ENCODE measurements around the gene SSR4.

SSR4 gene

DNA sequence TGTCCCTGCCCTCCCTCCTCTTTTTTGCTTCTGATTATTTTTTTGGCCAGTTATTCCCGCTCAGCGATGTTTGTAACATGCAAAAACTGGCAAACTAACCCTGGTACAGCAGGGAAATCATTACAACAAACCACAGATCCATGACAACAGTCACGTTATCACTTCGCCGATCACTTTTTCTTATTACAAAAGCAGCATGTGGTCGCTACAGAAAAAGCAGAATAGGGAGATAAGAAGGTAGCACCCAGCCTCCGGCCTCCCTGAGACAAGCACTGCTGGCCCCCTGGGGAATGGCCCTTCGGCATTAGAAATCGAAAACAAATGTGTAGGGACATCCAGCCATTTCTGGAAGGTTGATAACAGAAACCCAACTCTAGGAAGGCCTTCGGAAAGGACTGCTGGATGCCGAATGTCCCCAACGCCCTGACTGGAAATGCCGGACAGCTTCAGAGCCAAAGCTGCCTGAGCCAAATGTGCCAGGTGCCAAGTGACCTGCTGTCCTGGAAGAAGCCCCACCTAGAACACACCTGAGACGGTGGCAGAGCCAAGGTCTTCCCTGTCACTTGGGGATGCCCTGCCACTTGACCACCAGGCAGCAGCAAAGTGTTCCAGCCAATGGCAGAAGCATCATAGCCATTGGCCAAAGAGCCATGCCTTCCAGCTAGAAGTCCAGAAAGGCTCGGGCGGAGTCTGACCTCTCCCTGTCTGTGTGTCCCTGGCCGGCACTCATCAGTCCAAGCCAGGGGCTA lies 3.2 kb upstream of the SSR4 start:
- H3K4me3 ChIP-seq (ENCODE audit: low read length): no peak overlapping the region
- H3K9ac ChIP-seq (ENCODE audit: low read depth, low read length): no peak overlapping the region
- H3K36me3 ChIP-seq (ENCODE audit: insufficient read depth, low read depth, low read length): peaks cover 2% of the 10 kb centered on the region; the same call in 1 of the 2 replicates
- no peaks in the 10 kb centered on the region for H3K4me1 ChIP-seq (ENCODE audit: insufficient read depth, low read length)
- H3K27ac ChIP-seq (ENCODE audit: low read length): no peak overlapping the region
- H3K9me3 ChIP-seq (ENCODE audit: insufficient read depth, low read depth, low read length): no peaks in the 10 kb centered on the region
- H3K27me3 ChIP-seq (ENCODE audit: insufficient read depth, low read length): no peaks in the 10 kb centered on the region

DNA sequence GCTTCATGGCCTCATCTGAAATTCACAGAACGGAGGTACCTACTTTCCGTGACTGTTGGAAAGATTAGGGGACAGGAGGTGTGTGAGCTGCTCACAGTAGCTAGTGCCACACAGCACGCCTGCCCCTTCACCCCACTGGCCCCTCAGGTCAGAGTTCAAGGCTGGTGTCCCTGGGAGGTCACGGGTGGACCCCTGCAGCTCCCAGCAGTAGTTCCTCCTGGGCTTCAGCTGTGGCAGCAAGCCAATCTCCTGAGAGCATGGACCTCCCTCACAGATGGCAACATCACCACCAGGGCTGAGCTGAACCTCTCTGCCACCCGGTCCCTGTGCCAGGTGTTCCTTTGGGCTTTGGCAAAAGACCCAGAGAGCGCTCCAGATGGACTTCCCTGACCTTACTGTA lies 2.1 kb upstream of the SSR4 start:
- H3K27ac ChIP-seq (ENCODE audit: low read length): no peak overlapping the region
- no peak overlapping the region for H3K4me3 ChIP-seq (ENCODE audit: low read length)
- H3K36me3 ChIP-seq (ENCODE audit: insufficient read depth, low read depth, low read length): peaks cover 13% of the 10 kb centered on the region; the same call in 1 of the 2 replicates
- H3K4me1 ChIP-seq (ENCODE audit: insufficient read depth, low read length): no peaks in the 10 kb centered on the region
- no peak overlapping the region for H3K9ac ChIP-seq (ENCODE audit: low read depth, low read length)
- no peaks in the 10 kb centered on the region for H3K9me3 ChIP-seq (ENCODE audit: insufficient read depth, low read depth, low read length)
- H3K27me3 ChIP-seq (ENCODE audit: insufficient read depth, low read length): no peaks in the 10 kb centered on the region

DNA sequence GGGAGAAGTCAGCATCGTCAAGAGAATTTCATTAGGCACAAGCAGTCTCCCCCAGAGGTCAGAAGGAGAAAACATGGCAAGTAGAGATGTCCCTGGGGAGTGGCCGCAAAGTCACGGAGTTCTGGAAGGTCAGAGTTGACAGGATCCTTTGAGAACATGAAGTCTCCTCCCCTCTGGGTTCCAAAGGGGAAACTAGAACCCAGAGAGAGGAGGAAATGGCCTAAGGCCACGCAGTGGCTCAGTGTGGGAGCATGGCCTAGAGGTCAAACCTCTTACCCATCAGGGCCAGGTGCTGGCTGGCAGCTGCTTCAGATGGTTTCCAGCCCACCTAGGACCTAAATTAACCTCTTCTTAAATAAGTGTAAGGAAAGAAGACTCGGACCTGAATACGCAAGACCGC lies 1.2 kb upstream of the SSR4 start:
- Histone ChIP-seq H3K4me1 (ENCODE audit: insufficient read depth, low read length) (no peaks in the 10 kb centered on the region), H3K27me3 (ENCODE audit: insufficient read depth, low read length) (no peaks in the 10 kb centered on the region), H3K9ac (ENCODE audit: low read depth, low read length) (peak overlapping the region; percentile 88; the same call in 1 of the 2 replicates), H3K4me3 (ENCODE audit: low read length) (peak overlapping the region; percentile 84), H3K9me3 (ENCODE audit: insufficient read depth, low read depth, low read length) (no peaks in the 10 kb centered on the region), H3K27ac (ENCODE audit: low read length) (no peak overlapping the region), H3K36me3 (ENCODE audit: insufficient read depth, low read depth, low read length) (peaks cover 21% of the 10 kb centered on the region; the same call in 1 of the 2 replicates)

DNA sequence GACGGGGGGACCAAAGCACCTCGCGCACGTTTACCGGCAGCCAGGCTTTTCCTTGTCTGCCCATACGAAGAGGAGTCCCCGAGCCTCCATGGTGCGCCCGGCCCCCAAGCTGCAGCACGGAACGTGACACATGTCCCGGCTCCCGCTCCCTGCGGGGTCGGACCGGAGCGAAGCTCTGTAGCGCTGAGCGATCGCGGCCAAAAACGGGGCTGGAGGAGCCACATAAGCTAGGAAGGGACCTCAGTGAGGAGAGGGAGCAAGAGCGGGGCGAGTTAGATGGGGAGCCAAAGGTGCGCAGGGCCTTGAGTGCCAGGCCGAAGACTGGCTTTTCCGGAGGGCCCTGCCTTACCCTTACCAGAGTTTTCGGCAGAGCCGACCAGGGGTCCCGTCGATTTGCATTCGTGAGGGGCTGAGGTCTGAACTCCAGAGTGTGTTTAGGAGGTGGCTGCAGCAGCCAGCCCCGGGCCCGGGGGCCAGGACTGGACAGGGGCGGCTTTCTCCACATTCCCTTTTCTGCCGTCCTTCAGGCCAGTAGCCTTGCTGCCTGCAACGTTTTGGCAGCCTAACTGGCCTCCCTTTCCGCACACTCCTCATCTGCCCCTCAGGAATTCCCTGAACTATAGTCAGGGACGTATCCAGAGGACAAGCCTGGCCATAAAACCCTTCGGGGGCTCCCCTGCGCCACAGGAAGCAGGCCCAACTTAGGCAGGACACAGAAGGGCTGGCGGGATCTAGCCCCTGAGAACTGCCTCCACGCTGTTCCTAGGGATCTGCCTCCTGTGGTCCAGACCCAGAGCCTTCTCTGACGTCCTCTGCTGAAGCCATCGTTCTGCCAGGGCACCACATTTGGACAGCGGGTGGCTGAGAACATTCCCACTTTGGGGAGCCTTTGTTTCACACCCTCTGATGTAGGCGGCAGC lies 689 bp downstream of the SSR4 start:
- H3K27ac ChIP-seq (ENCODE audit: low read length): no peak overlapping the region

DNA sequence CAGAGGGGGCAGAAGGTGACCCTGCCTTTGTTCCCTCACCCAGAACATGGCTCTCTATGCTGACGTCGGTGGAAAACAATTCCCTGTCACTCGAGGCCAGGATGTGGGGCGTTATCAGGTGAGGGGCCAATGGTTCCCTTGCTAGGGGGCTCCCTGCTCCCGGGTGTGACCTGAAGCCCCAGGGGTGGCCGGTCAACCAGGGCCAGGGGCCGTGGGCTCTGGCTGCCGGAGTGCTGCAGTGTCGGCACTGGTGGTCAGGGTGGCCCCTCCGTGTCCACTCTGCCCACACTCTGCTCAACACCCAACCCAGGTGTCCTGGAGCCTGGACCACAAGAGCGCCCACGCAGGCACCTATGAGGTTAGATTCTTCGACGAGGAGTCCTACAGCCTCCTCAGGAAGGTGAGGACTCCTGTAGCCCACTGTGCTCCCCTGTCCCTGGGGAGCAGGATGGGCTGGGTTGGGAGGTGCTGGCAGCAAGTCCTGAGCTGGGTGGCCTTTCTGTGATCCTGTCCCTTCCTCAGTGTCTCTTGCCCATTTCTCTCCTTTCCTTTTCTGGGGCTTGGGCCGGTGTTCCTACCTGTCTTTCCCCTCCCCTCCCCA lies 3.0 kb downstream of the SSR4 start:
- Histone ChIP-seq H3K9ac (ENCODE audit: low read depth, low read length) (no peak overlapping the region), H3K4me1 (ENCODE audit: insufficient read depth, low read length) (no peaks in the 10 kb centered on the region), H3K27me3 (ENCODE audit: insufficient read depth, low read length) (no peaks in the 10 kb centered on the region), H3K9me3 (ENCODE audit: insufficient read depth, low read depth, low read length) (no peaks in the 10 kb centered on the region), H3K4me3 (ENCODE audit: low read length) (no peak overlapping the region), H3K27ac (ENCODE audit: low read length) (no peak overlapping the region), H3K36me3 (ENCODE audit: insufficient read depth, low read depth, low read length) (peaks cover 32% of the 10 kb centered on the region; the same call in 1 of the 2 replicates)

More for the DNA sequence above, 689 bp downstream of the SSR4 start:
- Histone ChIP-seq H3K4me1 (ENCODE audit: insufficient read depth, low read length) (no peaks in the 10 kb centered on the region), H3K27me3 (ENCODE audit: insufficient read depth, low read length) (no peaks in the 10 kb centered on the region), H3K36me3 (ENCODE audit: insufficient read depth, low read depth, low read length) (peaks cover 32% of the 10 kb centered on the region; the same call in 1 of the 2 replicates), H3K9me3 (ENCODE audit: insufficient read depth, low read depth, low read length) (no peaks in the 10 kb centered on the region), H3K4me3 (ENCODE audit: low read length) (peak overlapping the region; percentile 84), H3K9ac (ENCODE audit: low read depth, low read length) (peak overlapping the region; percentile 83)

- Histone ChIP-seq H3K9me3 (ENCODE audit: insufficient read depth, low read depth, low read length) (no peaks in the 10 kb centered on the region), H3K4me1 (ENCODE audit: insufficient read depth, low read length) (no peaks in the 10 kb centered on the region), H3K36me3 (ENCODE audit: insufficient read depth, low read depth, low read length) (peaks cover 32% of the 10 kb centered on the region; the same call in 1 of the 2 replicates), H3K4me3 (ENCODE audit: low read length) (no peak overlapping the region), H3K27ac (ENCODE audit: low read length) (no peak overlapping the region), H3K27me3 (ENCODE audit: insufficient read depth, low read length) (no peaks in the 10 kb centered on the region), H3K9ac (ENCODE audit: low read depth, low read length) (no peak overlapping the region)
Measured at GRCh38 chrX:153799326-153799725, 4.9 kb downstream of the SSR4 start.

GRCh38 chrX:153800177-153800722 lies 5.8 kb downstream of the SSR4 start:
- H3K4me3 ChIP-seq (ENCODE audit: low read length): no peak overlapping the region
- no peaks in the 10 kb centered on the region for H3K27me3 ChIP-seq (ENCODE audit: insufficient read depth, low read length)
- no peaks in the 10 kb centered on the region for H3K9me3 ChIP-seq (ENCODE audit: insufficient read depth, low read depth, low read length)
- no peak overlapping the region for H3K27ac ChIP-seq (ENCODE audit: low read length)
- no peaks in the 10 kb centered on the region for H3K4me1 ChIP-seq (ENCODE audit: insufficient read depth, low read length)
- H3K36me3 ChIP-seq (ENCODE audit: insufficient read depth, low read depth, low read length): peaks cover 32% of the 10 kb centered on the region; the same call in 1 of the 2 replicates
- no peak overlapping the region for H3K9ac ChIP-seq (ENCODE audit: low read depth, low read length)

DNA sequence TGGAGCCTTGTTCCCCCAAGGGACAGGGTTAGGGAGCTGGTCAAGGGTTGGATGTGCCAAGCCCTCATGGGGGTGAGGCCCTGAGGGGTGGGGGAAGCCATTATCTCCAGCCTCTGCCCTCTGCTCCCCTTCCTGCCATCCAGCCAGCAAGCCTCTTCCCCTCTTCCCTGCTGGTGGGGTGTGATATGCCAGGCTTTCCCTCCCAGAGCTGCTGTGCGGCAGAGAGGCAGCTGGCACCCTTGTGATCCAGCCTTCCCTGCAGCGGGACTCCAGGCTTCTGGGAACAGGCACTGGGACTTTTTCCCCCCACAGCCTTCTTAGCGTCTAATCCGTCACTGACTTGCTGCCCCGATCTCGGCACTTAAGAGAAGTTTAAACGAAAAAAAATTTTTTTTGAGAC lies 6.3 kb downstream of the SSR4 start:
- no peaks in the 10 kb centered on the region for H3K4me1 ChIP-seq (ENCODE audit: insufficient read depth, low read length)
- no peaks in the 10 kb centered on the region for H3K27me3 ChIP-seq (ENCODE audit: insufficient read depth, low read length)
- H3K36me3 ChIP-seq (ENCODE audit: insufficient read depth, low read depth, low read length): peaks cover 32% of the 10 kb centered on the region; the same call in 1 of the 2 replicates
- H3K4me3 ChIP-seq (ENCODE audit: low read length): no peak overlapping the region
- no peak overlapping the region for H3K27ac ChIP-seq (ENCODE audit: low read length)
- no peak overlapping the region for H3K9ac ChIP-seq (ENCODE audit: low read depth, low read length)
- no peaks in the 10 kb centered on the region for H3K9me3 ChIP-seq (ENCODE audit: insufficient read depth, low read depth, low read length)

- Histone ChIP-seq H3K36me3 (ENCODE audit: insufficient read depth, low read depth, low read length) (peaks cover 26% of the 10 kb centered on the region; the same call in 1 of the 2 replicates), H3K4me3 (ENCODE audit: low read length) (no peak overlapping the region)
Measured at GRCh38 chrX:153801669-153802068, 7.2 kb downstream of the SSR4 start.

GRCh38 chrX:153802513-153803045 lies 8.1 kb downstream of the SSR4 start:
- Histone ChIP-seq H3K4me1 (ENCODE audit: insufficient read depth, low read length) (no peaks in the 10 kb centered on the region), H3K36me3 (ENCODE audit: insufficient read depth, low read depth, low read length) (peaks cover 17% of the 10 kb centered on the region; the same call in 1 of the 2 replicates), H3K27ac (ENCODE audit: low read length) (no peak overlapping the region), H3K27me3 (ENCODE audit: insufficient read depth, low read length) (no peaks in the 10 kb centered on the region), H3K4me3 (ENCODE audit: low read length) (no peak overlapping the region), H3K9me3 (ENCODE audit: insufficient read depth, low read depth, low read length) (no peaks in the 10 kb centered on the region), H3K9ac (ENCODE audit: low read depth, low read length) (no peak overlapping the region)

More at GRCh38 chrX:153801669-153802068, 7.2 kb downstream of the SSR4 start:
- Histone ChIP-seq H3K27ac (ENCODE audit: low read length) (no peak overlapping the region), H3K4me1 (ENCODE audit: insufficient read depth, low read length) (no peaks in the 10 kb centered on the region), H3K27me3 (ENCODE audit: insufficient read depth, low read length) (no peaks in the 10 kb centered on the region), H3K9ac (ENCODE audit: low read depth, low read length) (no peak overlapping the region), H3K9me3 (ENCODE audit: insufficient read depth, low read depth, low read length) (no peaks in the 10 kb centered on the region)

Measured in iPS-20b (cell line).